ENCODE results near the gene DENND5A. TPM values are rescaled to one million over a fixed set of nuclear protein-coding genes. Genes with fewer than 3 reads are reported as not detected.

DENND5A gene
- total and polyA plus RNA-seq, 2 of the 8 experiments (the other 6 are each of a cell fraction or from before 2014, with no cell fraction given) = 65.7 to 139 TPM

DNA sequence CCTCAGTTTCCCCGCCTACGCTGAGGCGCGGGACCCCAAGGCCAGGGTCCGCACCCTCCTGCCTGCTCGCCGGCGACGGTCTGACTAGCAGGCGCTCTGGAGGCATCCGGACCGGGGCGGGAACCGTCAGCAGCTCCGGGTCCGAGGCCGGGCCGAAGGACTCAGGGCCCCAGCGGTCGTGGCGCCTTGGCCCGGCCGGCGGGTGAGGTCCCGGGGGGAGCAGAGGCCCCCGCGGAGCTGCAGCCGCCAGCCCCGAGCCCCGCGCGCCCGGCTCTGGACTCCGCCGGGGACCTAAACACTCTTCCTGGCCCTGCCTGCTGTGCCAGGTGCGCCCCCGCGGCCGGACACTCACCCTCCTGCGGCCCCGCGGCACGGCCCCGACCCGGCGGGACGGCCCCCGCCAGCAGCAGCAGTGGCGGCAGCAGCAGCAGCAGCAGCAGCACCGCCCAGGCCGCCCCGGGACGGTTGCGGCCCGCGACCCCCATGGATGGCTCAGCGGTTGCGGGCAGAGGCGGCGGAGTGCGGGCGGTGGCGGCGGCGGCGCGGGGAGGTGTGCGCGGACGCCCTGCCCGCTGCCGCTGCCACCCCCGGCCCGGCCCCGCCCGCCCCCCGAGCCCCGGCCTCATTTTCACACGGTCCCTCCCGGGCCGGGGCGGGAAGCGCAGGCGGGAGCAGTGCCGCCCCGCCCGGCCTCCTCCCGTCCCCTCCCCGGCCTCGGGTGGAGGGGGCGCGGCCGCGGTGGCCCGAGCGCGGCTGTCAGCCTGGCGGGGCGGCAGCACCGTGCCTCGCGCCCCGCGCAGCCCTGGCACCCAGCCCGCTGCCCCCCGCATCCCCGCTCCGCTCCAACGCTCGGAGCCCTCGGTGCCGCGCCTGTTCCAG, 173.9 kb downstream of the DENND5A start, which contains the start of gene SCUBE2 (continued):
- no peak for TF ChIP-seq POLR2A (IDR thresholded peaks at IDR 0.05; ENCODE audit: control extremely low read depth in 1 of 2, low read depth in 2 of 2, low read length in 2 of 2)
- TF ChIP-seq KDM1A (IDR thresholded peaks at IDR 0.05; ENCODE audit: borderline replicate concordance, low read length) = no peak

Data from H1 (cell line).